Psoas muscle (tissue), 8 donors: ENCODE measurements around the gene CXCL12. TPM values are rescaled to one million over a fixed set of nuclear protein-coding genes. Genes with fewer than 3 reads are reported as not detected.

Experiments
- ATAC-seq, 4 donors: fragments of 200-7000 bp; cut with Tn5 transposase; one replicate each; pipeline ENCODE4 v1.9.1; 2020; ENCODE audit warnings: moderate library complexity in 3 of 4, mild to moderate bottlenecking in 2 of 4
- DNase-seq, 2 donors: peaks; one replicate each; pipeline ENCODE4 v3.0.0-alpha.2; 2020
- H3K27ac ChIP-seq: fragments of 200-600 bp; one replicate; pipeline ENCODE4 v1.8.0; 2022
- H3K27me3 ChIP-seq, 3 donors: fragments of 200-600 bp in 1 of 3; one replicate each; pipeline versions ENCODE4 v1.6.1 to v1.8.0; 2013 to 2022; ENCODE audit warnings: low read length in 2 of 3, mild to moderate bottlenecking in 2 of 3, moderate library complexity in 1 of 3; ENCODE audit not compliant: insufficient read depth in 3 of 3
- H3K36me3 ChIP-seq, 2 donors: fragments of 200-600 bp in 1 of 2; one replicate each; pipeline versions ENCODE4 v1.6.1 to v1.8.0; 2013 to 2022; ENCODE audit warnings: low read depth in 1 of 2, mild to moderate bottlenecking in 1 of 2, moderate library complexity in 1 of 2; ENCODE audit not compliant: insufficient read depth in 1 of 2
- H3K4me1 ChIP-seq: fragments of 200-600 bp; one replicate; pipeline ENCODE4 v1.8.0; 2022
- H3K4me3 ChIP-seq: fragments of 200-600 bp; one replicate; pipeline ENCODE4 v1.8.0; 2022; ENCODE audit warnings: mild to moderate bottlenecking
- H3K9me3 ChIP-seq: fragments of 200-600 bp; one replicate; pipeline ENCODE4 v1.8.0; 2022
- WGBS, 3 donors: extraction: QIAGEN DNeasy Blood & Tissue Kit; methylation state at CpG; one replicate each; pipeline versions ENCODE4 v1.1.6 to v1.1.7; 2013; 5-methylcytosine and 5-hydroxymethylcytosine counted together
- intact Hi-C, 2 donors: fragments of 100-400 bp; cut with DNase I; formaldehyde crosslinking; loops; one replicate each; pipeline versions ENCODE4 v1.11.0 to v1.14.2; 2022
- polyA plus RNA-seq, 3 donors: library from polyadenylated mRNA; stranded (reverse); fragments of 200-250 nt; gene quantifications; one replicate each; pipeline ENCODE4 v1.2.3, GENCODE V29; 2013
- total RNA-seq, 4 donors: library from RNA; stranded (reverse); fragmentation: NEBNext Ultra II Directional in 2 of 4; extraction: Animal tissue kit (Norgen Biotek cat#: 25700) in 2 of 4; gene quantifications; one replicate each; pipeline versions ENCODE4 v1.2.1 to v1.2.4, GENCODE V29; 2021 to 2023
- TF ChIP-seq, protein P1 (sequence below): fragments of 200-600 bp; IDR thresholded peaks from one replicate; pipeline ENCODE4 v1.8.0; 2022; ENCODE audit warnings: antibody characterized with exemption
- donor health status: healthy with polysubstance abuse.
- donor health status: DM: no; HTN: no; CAD: no; lungs with moderate emphysema.
- donor health status: Bipolar disorder and iron deficiency.
- donor health status: healthy.
- donor health status: DM: yes; HTN: yes; CAD: no.
- donor health status: DM: no; HTN: no; CAD: no.
- donor health status: DM: no; HTN: no; CAD: no.
- donor health status: DM: yes; HTN: yes; CAD: no.

CXCL12 gene
- total and polyA plus RNA-seq, 7 donors: 16.1 to 84.4 (median 40.4) TPM

DNA sequence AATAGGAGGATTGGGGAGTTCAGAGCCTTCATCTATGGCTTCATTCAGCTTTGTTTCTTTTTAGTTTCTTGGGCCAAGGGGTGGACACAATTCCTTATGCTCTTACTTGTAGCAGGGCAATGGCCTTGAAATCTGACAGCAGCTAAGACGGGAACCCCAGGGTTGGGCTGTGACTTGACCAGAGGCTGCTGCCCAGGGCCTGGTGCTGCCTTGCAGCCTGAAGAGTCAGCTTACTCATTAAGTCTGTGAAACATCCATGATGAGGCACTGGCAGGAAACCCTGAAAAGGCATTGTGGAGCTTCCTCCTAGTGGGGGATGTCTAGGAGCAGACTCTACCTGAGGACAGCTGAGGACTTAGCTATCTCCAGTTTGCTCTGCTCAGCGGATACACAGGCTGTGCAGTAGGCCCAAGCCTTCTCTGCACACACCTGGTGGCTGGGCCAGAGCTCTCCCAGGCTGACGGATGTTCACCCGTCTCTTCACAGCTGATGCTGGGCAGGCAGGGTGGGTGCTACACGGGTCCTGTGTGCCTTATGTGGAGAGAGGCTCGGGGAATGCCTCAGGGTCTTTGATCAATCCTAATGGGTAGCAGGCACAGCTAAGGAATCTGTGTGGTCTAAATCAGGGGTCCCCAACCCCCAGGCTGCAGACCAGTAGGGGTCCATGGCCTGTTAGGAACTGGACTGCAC, 17.8 kb downstream of the CXCL12 start:
- ATAC-seq (no peak), DNase-seq (no peak)
- Histone ChIP-seq H3K4me3 (no peak overlapping the region), H3K9me3 (no peaks in the 10 kb centered on the region), H3K36me3 (peaks cover 0 to 32% of the 10 kb centered on the region in 2 donors), H3K27me3 (no peaks in the 10 kb centered on the region), H3K4me1 (no peaks in the 10 kb centered on the region), H3K27ac (no peak overlapping the region)
- TF ChIP-seq, protein P1, sequence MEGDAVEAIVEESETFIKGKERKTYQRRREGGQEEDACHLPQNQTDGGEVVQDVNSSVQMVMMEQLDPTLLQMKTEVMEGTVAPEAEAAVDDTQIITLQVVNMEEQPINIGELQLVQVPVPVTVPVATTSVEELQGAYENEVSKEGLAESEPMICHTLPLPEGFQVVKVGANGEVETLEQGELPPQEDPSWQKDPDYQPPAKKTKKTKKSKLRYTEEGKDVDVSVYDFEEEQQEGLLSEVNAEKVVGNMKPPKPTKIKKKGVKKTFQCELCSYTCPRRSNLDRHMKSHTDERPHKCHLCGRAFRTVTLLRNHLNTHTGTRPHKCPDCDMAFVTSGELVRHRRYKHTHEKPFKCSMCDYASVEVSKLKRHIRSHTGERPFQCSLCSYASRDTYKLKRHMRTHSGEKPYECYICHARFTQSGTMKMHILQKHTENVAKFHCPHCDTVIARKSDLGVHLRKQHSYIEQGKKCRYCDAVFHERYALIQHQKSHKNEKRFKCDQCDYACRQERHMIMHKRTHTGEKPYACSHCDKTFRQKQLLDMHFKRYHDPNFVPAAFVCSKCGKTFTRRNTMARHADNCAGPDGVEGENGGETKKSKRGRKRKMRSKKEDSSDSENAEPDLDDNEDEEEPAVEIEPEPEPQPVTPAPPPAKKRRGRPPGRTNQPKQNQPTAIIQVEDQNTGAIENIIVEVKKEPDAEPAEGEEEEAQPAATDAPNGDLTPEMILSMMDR: no peak
- WGBS, 3 donors: 93 to 95% (median 94%) methylated on average over 6 of the region's 6 CpGs
- intact Hi-C loops: no loop called here

DNA sequence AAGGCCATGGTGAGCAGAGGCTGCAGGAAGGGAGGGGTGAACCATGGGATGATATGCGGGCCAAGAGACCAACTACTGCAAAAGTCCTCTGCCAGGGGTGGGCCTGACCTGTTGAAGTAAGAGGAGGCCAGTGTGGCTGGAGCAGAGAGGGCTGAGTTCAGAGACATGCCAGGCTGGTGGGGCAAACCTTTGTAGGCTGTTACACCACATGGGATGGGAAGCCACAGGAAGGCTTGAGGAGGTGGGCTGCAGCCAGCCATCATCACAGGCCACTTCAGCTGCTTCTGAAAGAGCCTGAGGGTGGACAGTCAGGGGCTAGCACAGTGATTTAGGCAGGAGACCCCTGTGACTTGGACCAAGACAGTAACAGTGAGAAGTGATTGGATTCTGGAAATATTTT, 20.3 kb downstream of the CXCL12 start:
- DNase-seq (no peak), ATAC-seq (no peak)
- H3K4me3 ChIP-seq: no peak overlapping the region
- 79 to 93% (median 93%) methylated on average over 1 of the region's 1 CpG for WGBS, 3 donors
- H3K9me3 ChIP-seq: no peaks in the 10 kb centered on the region
- TF ChIP-seq, protein P1: no peak
- H3K27ac ChIP-seq: no peak overlapping the region
- no peaks in the 10 kb centered on the region for H3K27me3 ChIP-seq
- intact Hi-C loops: no loop called here
- no peaks in the 10 kb centered on the region for H3K4me1 ChIP-seq
- peaks cover 0 to 9% of the 10 kb centered on the region in 2 donors for H3K36me3 ChIP-seq

GRCh38 chr10:44363716-44364115, 21.2 kb downstream of the CXCL12 start:
- 52 to 67% (median 55%) methylated on average over 2 of the region's 2 CpGs for WGBS, 3 donors
- TF ChIP-seq, protein P1: no peak
- DNase-seq: no peak

DNA sequence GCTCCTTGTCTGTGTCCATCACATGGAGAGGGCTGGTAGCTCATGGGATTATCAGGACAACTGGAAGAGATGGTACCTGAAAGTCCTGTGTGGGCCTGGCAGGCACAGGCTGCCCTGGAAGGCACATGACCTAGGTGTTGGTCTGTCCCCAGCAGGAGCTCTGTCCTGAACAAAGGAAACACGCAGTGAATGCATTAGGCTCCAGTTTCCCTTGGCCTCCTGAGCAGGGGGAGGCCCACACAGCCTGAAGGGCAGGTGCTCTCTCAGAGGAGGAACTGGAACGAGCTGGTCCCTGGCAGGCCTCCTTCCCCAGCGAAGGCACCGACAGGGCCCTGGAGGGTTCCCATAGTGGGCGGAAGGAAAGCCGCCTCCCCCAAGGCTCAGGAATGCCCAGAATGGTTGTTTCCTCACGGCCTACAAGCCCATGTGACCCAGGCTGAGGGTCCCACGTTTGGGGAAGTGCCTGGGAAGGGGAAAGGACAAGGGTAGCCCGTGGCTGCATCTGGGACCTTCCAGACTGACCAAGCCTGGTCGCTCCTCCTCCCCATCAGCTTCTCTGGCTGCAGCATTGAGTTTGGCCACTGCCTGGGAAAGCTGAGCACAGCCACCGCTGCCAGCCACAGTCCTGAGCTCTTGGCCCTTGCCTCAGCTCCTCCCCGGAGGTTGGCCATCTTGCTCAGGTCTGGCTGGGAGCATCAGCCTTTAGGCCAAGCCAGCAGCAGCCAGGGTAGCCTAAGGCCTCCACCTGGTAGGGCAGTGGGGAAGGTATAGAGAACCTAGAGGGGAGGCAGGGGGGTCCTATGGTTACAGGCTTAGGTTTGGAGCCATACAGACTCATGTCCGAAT, 21.8 kb downstream of the CXCL12 start:
- 43 to 65% (median 47%) methylated on average over 13 of the region's 13 CpGs for WGBS, 3 donors
- intact Hi-C loops: no loop called here
- Histone ChIP-seq H3K4me1 (no peaks in the 10 kb centered on the region), H3K27me3 (no peaks in the 10 kb centered on the region), H3K9me3 (no peaks in the 10 kb centered on the region), H3K27ac (no peak overlapping the region), H3K36me3 (peaks cover 0 to 3% of the 10 kb centered on the region in 2 donors), H3K4me3 (no peak overlapping the region)
- DNase-seq (no peak), ATAC-seq (peak; percentile 30 to 57 (median 38))
- TF ChIP-seq, protein P1: no peak

More at GRCh38 chr10:44363716-44364115, 21.2 kb downstream of the CXCL12 start:
- Histone ChIP-seq H3K4me3 (no peak overlapping the region), H3K27ac (no peak overlapping the region), H3K27me3 (no peaks in the 10 kb centered on the region), H3K4me1 (no peaks in the 10 kb centered on the region), H3K9me3 (no peaks in the 10 kb centered on the region), H3K36me3 (peaks cover 0 to 7% of the 10 kb centered on the region in 2 donors)
- ATAC-seq: peak in 2 of 4 donors; percentile 26 to 27
- intact Hi-C loops: no loop called here
